Stimulated activated CD4-positive, alpha-beta T cell treated with anti-CD3 and anti-CD28 coated beads, Interleukin-1b, Interleukin-23, amount 100 ng/mL, for 1 hour (primary cell): ENCODE data around the gene CLEC3B.

Experiments
- DNase-seq, 2 donors: peaks; one replicate each; pipeline ENCODE4 v3.0.0-alpha.2; 2020; ENCODE audit warnings: low read depth in 2 of 2

Gene CLEC3B

DNA sequence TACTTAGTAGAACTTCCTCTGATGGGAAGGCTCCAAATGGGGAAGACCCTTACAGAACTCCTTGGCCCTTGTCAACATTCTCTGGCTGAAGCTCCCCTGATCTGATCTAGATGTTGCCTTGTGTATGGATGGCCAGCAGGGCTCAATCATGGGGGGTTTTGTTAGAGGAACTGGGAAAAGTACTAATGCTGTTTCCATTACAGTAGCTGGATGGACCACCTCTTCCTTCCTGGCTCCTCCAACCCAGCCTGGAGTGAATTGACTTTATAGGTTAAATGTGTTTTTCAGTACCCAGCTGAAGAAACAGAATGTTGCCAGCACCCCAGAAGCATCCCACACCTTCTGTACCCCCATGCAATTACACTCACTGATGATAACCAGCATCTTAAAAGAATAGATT lies 22.7 kb upstream of the CLEC3B start:
- DNase-seq: no peak

DNA sequence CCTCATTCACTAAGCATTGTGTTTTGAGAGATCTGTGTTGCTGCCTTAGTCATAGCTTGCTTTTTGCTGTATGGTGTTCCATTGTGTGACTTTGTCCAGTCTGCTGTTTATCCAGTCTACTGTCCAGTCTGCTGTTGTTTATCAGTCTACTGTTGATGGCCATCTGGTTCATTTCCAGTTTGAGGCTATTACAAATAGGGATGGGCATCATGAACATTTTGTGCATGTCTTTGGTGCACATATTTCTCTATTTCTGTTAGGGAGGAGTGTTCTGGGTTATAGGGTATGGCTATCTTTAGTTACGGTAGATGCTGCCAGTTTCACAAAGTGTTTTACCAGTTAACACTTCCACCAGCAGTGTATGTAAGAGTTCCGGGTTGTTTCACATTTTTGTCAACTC lies 22.2 kb upstream of the CLEC3B start:
- DNase-seq: no peak

- DNase-seq: no peak
Measured at GRCh38 chr3:45007091-45007490, 19.0 kb upstream of the CLEC3B start.

GRCh38 chr3:45008117-45008516 lies 18.0 kb upstream of the CLEC3B start:
- no peak for DNase-seq

DNA sequence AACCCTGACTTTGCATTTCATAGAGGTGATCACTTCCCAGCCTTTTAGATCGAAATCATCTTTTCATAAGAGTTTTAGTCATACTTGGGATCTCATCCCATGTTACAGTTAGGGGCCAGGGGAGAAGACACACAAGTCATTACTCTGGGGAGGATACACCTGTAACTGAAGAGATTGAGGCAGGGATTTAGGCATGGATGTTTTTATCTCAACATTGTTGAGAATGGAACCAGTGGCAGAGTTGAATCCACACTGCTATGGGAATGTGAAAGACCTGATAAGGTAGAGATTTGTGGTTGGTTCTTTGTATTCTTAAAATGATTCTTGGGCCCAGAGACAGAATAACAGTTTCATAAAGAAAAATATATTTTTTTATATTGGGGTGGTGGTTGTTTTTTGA lies 16.2 kb upstream of the CLEC3B start:
- no peak for DNase-seq

DNA sequence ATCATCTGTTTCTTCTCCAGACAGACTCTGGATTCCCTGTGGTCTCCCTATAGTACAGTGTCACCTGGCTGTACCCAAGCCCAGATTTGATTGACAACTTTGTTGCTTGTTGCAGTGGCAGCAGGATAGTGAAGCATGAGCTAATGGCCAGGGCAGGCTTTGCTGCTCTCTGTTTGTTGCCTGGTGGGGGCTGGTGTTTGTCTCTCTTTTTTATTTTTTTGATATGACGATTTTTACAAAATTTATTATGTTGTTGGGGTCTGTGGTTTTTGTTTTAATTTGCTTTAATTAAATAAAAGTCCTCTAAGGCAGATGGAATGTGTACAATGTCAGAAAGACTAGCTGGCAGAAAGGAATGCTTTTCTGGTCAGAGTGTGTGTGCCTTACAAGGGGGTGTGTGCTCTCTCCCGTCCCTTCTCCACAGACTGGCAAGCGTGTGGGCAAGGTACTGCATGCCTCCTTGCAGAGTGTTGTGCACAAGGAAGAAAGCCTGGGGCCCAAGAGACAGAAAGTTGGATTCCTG lies 15.2 kb upstream of the CLEC3B start:
- DNase-seq: no peak

- no peak for DNase-seq
Measured at GRCh38 chr3:45011756-45012508, 14.2 kb upstream of the CLEC3B start.

- no peak for DNase-seq
Measured at GRCh38 chr3:45012577-45012976, 13.5 kb upstream of the CLEC3B start.

- DNase-seq: no peak
Measured at GRCh38 chr3:45016916-45017315, 9.2 kb upstream of the CLEC3B start.

- no peak for DNase-seq
Measured at GRCh38 chr3:45017821-45018220, 8.3 kb upstream of the CLEC3B start.

GRCh38 chr3:45020534-45020933 lies 5.6 kb upstream of the CLEC3B start:
- no peak for DNase-seq

- no peak for DNase-seq
Measured at GRCh38 chr3:45021524-45022297, 4.4 kb upstream of the CLEC3B start.

DNA sequence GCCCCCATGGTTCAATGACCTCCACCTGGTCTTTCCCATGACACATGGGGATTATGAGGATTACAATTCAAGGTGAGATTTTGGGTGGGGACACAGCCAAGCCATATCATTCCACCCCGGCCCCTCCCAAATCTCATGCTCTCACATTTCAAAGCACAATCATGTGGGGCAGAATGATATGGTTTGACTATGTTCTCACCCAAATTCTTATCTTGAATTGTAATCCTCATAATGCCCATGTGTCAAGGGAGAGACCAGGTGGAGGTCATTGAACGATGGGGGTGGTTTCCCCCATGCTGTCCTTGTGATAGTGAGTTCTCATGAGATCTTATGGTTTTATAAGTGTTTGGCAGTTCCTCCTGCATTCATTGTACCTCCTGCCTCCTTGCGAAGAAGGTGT lies 2.4 kb upstream of the CLEC3B start:
- no peak for DNase-seq

- no peak for DNase-seq
Measured at GRCh38 chr3:45024542-45025255, 1.4 kb upstream of the CLEC3B start.

GRCh38 chr3:45026957-45027356 lies 854 bp downstream of the CLEC3B start:
- no peak for DNase-seq

DNA sequence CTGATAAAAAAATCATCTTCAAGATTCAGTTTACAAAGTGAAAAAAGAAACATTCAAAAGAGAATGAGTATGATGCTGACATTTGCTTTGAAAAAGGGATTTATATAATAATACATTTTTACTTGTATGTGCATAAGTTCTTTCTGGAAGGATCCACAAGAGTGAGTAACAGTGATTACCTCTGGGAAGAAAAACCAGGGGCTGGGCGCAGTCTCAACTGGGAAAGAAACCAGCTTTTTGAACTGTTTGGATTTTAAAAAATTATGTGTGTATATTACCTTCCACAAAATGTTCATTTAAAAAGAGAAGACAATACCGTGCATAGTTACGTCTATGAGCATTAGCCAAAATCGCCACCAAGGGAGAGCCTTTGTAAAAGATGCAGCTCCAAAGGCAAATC lies 1.3 kb downstream of the CLEC3B start:
- DNase-seq: no peak

- no peak for DNase-seq
Measured at GRCh38 chr3:45029216-45029615, 3.1 kb downstream of the CLEC3B start.

DNA sequence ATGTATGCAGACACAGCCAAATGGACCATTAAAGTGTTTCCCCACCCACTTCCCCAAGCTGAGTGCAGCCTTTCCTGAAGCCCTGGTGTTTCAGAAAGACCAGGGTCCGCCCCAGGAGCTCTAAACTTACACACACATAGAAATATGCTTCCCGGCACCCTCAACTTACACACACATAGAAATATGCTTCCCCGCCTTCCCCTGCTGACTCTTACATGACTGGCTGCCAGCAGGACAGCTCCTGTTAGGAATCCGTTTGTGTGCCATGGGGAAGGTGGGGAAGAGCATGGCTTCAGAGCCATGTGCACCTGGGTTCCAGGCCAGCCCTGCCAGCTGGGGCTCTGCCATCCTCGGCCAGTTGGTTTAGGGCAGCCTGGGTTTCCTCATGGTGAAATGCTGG lies 3.6 kb downstream of the CLEC3B start:
- no peak for DNase-seq

GRCh38 chr3:45031531-45031930 lies 5.4 kb downstream of the CLEC3B start:
- no peak for DNase-seq

DNA sequence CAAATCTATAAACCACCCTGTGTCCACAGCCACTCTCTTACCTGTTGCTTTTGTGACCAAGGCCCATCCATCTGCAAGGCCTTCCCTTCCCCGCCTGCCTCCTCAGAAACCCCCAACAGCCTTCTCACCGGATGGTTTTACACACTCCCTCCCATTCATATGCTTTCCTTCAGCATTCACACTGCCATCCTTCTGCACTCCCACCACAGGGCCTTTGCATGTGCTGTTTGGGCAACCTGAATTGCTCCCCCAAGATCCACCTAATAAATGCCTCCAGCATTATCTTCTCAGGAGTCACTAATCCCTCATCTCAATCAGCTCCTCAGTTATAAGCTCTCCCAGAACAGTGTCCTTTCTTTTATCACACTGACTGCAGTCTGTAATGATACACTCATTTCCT lies 6.0 kb downstream of the CLEC3B start:
- no peak for DNase-seq

DNA sequence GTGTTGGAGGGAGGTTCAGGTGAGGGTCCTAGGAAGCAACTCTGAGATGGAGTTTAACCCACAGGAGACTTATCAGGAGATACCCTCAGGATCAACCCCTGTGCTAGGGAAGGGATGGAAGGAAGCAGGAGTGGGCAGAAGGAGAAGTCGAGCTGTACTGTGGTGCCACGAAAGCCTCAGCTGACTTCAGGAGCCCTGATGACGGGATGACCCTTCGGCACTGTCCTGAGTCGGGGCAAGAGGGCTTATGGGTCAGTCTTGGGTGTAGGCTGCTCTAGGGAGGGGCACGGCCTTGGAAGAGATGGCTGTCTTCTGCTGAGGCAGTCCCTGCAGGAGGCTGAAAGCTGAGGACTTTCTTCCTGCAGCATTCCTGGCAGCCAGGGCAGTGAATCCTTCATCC lies 7.7 kb downstream of the CLEC3B start:
- no peak for DNase-seq

GRCh38 chr3:45034612-45035252 lies 8.6 kb downstream of the CLEC3B start:
- DNase-seq: no peak
